HS-27A (cell line): Measurements from ENCODE around the gene DNM1.
A peak's percentile ranks its signal among the peaks of the same experiment; 100 is the strongest.
"Not testable (repeated sequence)": the region's sequence is repeated elsewhere in the genome, so short reads cannot be mapped to it uniquely, and the experiment has no call there.

Experiments used
- DNase-seq: peaks from one replicate; pipeline ENCODE4 v3.0.0-alpha.2; 2012; ENCODE audit warnings: low read depth, missing footprints

DNM1 gene

DNA sequence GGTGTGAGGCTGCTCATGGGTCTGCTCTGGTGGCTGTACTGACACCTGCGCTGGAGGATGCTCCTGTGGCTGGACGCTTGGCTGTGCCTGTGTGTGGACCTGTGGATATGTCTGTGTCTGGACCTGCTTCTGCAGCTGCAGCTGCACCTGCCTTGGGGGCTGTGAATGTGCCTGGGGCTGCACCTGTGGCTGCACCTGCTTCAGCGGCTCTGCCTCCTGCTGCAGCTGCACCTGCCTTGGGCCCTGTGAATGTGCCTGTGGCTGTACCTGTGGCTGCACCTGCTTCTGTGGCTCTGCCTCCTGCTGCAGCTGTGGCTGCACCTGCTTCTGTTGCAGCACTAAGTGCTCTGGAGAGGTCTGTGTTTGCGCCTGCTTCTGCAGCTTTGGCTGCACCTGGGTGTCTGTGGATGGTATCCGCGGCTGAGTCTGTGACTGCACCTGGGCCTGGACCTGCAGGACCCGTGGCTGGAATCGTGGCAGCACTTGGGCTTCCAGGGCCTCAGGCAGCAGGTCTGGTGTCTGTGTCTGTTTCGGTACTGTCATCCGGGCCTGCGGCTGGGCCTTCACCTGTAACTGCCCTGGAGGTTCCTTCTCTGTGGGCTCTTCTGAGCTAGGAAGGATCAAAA is 24.3 kb upstream of the DNM1 start:
- no peak for DNase-seq

DNA sequence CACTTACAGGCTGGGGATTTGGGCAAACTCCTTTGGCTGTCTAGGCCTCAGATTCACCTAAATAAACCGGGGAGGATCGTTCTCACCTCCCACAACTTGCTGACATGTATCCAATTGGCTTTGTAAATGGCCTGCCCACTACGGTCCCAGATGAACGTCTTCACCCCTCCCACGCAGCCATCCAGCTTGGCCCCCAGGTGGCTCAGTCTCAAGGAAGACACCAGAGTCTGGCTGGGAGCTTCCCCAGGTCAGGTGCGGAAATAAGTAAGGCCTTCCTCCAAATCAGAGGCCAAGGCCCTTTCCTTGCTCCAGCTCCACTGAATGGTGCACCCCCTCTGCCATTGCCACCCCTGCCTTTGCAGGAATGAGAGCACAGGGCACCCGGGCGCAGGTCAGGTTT is 23.2 kb upstream of the DNM1 start:
- no peak for DNase-seq

GRCh38 chr9:128180447-128180846 is 22.7 kb upstream of the DNM1 start:
- no peak for DNase-seq

GRCh38 chr9:128181480-128181879 is 21.7 kb upstream of the DNM1 start:
- DNase-seq, result not testable (repeated sequence)

DNA sequence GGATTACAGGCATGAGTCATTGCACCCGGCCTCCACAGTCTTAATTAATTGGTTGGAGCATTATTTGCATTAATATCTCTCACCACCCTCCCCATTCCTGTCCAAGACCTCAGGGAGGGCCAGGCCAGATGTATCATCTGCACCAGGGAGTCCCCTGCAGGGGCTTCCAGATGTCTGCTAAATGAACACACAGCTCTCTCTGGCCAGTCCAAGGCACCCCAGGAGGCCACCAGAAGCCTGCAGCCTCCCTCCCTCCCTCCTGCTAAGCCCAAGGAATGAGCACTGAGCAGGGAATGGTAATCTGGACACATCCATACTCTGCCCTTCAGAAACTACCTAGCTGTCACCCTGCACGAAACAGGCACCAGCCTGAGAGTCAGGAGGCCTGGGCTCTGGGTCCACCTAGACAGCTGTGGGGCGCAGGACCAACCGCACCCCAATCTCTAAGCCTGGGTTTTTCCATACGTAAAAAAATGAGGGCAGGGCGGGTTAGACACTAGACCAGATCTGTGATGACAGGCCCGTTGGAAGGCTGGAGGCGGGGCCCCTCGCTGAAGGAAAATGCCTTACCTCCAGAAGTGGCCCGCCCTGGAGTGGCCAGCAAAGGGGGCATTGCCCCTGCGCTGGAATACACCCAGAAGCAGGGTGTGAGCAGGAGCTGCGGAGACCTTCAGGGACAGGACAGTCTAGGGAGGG is 20.1 kb upstream of the DNM1 start:
- no peak for DNase-seq

DNA sequence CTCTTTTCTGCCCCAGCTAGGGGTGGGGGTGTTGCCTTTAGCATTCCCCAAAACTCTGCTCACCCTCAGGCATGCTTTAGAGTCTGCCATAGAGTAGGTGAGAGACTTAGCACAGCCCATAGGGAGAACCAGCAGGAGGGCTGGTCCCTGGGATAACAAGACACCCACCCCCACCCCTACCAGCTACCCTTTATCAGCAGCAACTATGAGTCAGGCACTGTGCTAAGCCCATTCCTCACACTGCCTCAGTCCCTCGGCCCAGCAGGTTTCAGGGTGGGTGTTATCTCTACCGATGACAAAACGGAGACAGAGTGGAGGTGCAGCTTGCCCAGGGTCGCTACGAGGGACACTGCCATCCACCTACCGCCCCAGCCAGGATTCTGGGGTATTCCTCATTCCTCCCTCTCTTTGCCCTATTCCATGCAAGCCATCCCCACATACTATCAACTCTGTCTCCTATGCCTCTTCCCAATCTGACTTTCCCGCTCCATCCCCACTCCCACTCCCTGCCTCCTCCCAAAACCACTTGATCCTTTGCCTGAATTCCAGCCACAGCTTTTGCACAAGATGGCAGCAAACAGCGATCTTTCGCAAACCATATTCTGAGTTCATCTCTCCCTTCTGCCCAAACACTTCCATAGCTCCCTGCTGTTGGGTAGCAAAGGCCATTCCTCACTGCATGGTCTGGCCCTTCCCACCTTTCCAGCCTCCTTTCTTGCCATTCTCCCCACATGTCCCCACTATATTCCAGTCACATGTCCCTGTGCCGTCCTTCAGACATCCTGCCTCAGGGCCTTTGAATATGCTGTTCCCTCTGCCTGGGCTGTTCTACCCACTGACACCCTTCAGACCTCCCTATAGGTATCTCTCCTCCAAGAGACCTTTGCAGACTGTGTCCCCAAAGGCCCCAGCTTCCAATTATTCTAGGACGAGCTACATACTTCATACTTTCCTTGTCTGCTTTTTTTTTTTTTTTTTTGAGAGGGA is 16.9 kb upstream of the DNM1 start:
- no peak for DNase-seq

GRCh38 chr9:128187361-128187760 is 15.8 kb upstream of the DNM1 start:
- DNase-seq, result no peak

DNA sequence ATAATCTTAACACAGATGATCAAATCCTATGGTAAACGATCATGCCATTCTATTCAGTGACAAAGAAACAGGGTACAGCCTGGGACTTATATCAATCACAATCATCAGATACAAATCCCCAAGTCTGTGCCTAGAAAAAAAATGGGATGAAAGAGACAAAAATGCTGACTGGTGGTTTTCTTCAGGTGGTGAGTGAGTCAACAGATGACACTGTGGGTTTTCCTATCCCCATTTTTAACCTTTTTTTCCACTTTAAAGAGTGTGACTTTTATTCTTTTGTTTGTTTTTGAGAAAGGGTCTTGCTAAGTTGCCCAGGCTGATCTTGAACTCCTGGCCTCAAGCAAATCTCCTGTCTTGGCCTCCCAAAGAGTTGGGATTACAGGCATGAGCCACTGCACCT is 15.0 kb upstream of the DNM1 start:
- no peak for DNase-seq

- DNase-seq, result no peak
Measured at GRCh38 chr9:128190013-128190412, 13.2 kb upstream of the DNM1 start.

- no peak for DNase-seq
Measured at GRCh38 chr9:128190516-128191405, 12.4 kb upstream of the DNM1 start.

GRCh38 chr9:128191406-128192046 is 11.7 kb upstream of the DNM1 start, which contains the start of gene CIZ1:
Gene CIZ1, minus strand, starts transcription at chr9:128191572. Its CDS starts 715 bp downstream, at chr9:128190857.
- peak; percentile 34 for DNase-seq

DNA sequence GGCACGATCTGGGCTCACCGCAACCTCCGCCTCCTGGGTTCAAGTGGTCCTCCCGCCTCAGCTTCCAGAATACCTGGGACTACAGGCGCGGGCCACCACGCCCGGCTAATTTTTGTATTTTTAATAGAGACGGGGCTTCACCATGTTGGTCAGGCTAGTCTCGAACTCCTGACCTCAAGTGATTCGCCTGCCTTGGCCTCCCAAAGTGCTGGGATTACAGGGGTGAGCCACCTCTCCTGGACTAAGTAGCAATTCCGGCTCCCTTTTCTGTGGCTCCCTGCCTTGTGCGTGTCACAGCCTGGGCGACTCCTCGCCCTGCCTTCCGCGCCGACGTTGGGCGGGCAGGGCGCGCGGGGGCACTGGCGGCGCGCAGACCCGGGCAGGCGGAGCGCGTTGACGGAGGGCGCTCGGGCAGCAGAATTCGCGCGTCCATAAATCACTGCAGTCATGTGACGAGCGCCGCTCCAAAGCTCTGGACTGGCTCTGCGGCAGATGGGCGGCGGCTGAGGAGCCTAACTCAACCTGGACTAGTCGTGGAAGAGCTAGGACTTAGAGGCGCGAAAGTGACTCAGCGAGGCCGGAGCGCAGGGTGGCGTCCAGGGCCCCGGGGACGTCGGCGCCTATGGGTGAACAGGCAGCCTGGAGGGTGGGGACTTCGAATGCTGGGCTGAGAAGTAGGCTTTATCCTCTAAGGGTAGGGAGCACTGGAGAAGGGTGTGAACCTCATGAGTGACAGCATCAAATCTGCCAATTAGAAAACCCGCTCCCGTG is 10.4 kb upstream of the DNM1 start:
- no peak for DNase-seq

- no peak for DNase-seq
Measured at GRCh38 chr9:128193469-128194096, 9.6 kb upstream of the DNM1 start.

DNA sequence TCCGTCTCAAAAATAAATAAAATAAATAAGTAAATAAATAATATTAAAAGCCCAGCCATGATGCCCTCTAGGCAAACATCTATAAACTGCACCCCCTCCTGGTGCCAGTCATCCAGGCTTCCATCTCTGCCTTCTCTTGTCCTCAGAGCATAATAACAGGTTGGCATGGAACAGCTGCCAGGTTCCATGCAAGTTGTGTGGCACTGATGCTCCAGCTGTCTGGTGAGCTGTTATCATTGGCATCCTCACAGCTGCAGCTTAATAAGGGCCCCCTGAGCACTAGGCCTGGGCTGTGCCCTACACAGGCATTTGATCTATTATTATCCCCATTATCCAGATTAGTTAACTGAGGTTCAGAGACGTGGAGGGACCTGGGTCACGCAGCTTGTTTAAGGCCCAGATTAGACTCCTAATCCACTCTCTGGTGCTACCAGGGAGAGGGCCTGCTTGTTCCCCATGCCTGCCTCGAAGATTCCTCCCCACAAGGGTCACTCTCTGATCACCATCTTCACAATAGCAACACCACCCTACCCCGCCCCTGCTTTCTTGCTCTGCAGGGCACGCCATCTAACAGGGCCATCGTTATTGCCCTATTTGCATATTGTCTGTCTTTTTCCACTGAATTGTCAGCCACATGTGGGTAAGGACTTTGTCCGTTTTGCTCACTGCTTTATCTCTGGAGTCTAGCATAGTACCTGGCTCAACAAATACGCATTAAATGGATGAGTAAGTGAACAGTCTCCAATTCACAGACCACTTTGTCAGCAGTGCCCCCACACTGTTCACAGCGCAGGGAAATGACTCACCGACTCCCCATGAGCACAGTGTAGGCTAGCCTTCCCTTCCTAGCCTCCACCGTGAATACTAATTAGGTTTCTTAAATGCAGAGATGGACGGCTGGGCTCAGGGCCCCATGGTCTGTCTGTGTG is 1.5 kb upstream of the DNM1 start:
- no peak for DNase-seq

DNA sequence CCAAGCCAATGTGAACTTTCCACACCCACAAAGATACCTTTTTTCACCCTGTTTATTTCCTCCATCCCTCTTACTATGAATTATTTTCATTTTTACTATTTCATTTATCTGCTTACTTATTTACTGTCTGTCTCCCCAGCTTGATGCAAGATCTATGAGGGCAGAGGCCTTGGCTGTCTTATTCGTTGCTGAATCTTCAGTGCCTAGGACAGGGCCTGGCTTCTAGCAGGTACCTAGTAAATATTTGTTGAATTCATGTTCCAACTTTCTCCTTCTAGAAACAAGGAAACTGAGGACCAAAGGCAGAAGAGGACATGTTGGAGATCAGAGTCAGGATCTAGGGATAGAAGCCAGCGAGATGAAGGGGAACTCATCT is 543 bp upstream of the DNM1 start:
- no peak for DNase-seq

- DNase-seq, result peak; percentile 19
Measured at GRCh38 chr9:128203707-128204551, 750 bp downstream of the DNM1 start.

- no peak for DNase-seq
Measured at GRCh38 chr9:128204858-128205257, 1.7 kb downstream of the DNM1 start.
